Measurements from ENCODE around the gene CCDC106.

DNA sequence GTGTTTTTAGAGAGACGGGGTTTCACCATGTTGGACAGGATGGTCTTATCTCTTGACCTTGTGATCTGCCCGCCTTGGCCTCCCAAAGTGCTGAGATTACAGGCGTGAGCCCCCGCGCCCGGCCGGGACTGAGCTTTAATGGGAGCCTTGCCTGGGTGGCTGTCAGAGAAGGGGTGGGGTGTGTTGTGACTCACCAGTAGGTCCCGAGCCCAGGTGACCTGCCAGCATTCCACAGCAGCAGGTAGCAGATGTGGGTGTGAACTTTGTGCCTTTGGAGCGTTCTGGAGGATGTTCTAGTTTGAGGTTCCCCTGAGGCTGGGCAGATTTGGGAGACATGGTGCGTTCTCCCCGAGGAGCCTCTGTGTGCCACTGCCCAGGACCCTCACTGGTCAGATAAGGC is 19.9 kb downstream of the CCDC106 start:
- TF ChIP-seq, protein P1, sequence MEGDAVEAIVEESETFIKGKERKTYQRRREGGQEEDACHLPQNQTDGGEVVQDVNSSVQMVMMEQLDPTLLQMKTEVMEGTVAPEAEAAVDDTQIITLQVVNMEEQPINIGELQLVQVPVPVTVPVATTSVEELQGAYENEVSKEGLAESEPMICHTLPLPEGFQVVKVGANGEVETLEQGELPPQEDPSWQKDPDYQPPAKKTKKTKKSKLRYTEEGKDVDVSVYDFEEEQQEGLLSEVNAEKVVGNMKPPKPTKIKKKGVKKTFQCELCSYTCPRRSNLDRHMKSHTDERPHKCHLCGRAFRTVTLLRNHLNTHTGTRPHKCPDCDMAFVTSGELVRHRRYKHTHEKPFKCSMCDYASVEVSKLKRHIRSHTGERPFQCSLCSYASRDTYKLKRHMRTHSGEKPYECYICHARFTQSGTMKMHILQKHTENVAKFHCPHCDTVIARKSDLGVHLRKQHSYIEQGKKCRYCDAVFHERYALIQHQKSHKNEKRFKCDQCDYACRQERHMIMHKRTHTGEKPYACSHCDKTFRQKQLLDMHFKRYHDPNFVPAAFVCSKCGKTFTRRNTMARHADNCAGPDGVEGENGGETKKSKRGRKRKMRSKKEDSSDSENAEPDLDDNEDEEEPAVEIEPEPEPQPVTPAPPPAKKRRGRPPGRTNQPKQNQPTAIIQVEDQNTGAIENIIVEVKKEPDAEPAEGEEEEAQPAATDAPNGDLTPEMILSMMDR (IDR thresholded peaks at IDR 0.05; ENCODE audit: low read length), result no peak
- no peak for TF ChIP-seq EZH2 (IDR thresholded peaks at IDR 0.05; ENCODE audit: borderline replicate concordance, low read length)
